Calu3 (cell line): ENCODE measurements around the gene TNNI3K. TPM values are rescaled to one million over a fixed set of nuclear protein-coding genes. Genes with fewer than 3 reads are reported as not detected.

Experiments
- BruUV-seq: library from RNA; stranded (reverse); fragments of 400-500 nt; replicated peaks from 2 replicates; lab custom pipeline; 2021; lab: Mats Ljungman, UMichigan
- CTCF ChIA-PET: fragments of 300-600 bp; sonication (Branson Sonifier 250); formaldehyde crosslinking; loops from one replicate; lab custom pipeline; 2022; ENCODE audit warnings: antibody characterized with exemption; lab: Charles Lee
- DNase-seq: peaks from one replicate; pipeline ENCODE4 v3.0.0; 2022
- H3K27ac Mint-ChIP-seq: one replicate; pipeline ENCODE4 v1.8.0; 2022; ENCODE audit warnings: mixed read lengths; ENCODE audit not compliant: unreplicated experiment
- H3K27me3 Mint-ChIP-seq: one replicate; pipeline ENCODE4 v1.8.0; 2022; ENCODE audit warnings: mixed read lengths; ENCODE audit not compliant: unreplicated experiment
- H3K36me3 Mint-ChIP-seq: one replicate; pipeline ENCODE4 v1.8.0; 2022; ENCODE audit warnings: mild to moderate bottlenecking, moderate library complexity, mixed read lengths; ENCODE audit not compliant: insufficient read depth, unreplicated experiment
- H3K4me1 Mint-ChIP-seq: one replicate; pipeline ENCODE4 v1.8.0; 2022; ENCODE audit warnings: mild to moderate bottlenecking, low read depth, mixed read lengths; ENCODE audit not compliant: unreplicated experiment
- H3K4me3 Mint-ChIP-seq: one replicate; pipeline ENCODE4 v1.8.0; 2022; ENCODE audit warnings: mild to moderate bottlenecking, low read depth, moderate library complexity, mixed read lengths; ENCODE audit not compliant: unreplicated experiment
- H3K9me3 Mint-ChIP-seq: one replicate; pipeline ENCODE4 v1.8.0; 2022; ENCODE audit warnings: low read depth, mixed read lengths; ENCODE audit not compliant: unreplicated experiment
- intact Hi-C: fragments of 100-400 bp; cut with micrococcal nuclease; formaldehyde crosslinking; loops from one replicate; pipeline ENCODE4 v1.10.0; 2022; ENCODE audit not compliant: unreplicated experiment
- total RNA-seq: library from RNA; stranded (reverse); gene quantifications from 2 replicates; pipeline ENCODE4 v1.2.3, GENCODE V29; 2022
- TF ChIP-seq, protein P1 (sequence below): fragments of 200-600 bp; IDR thresholded peaks from one replicate; pipeline ENCODE4 v1.8.0; 2022; ENCODE audit warnings: antibody characterized with exemption; ENCODE audit not compliant: unreplicated experiment

Gene TNNI3K
- total RNA-seq, 1 experiment from 2014 or later = not detected

- no peak for DNase-seq
- no peak overlapping the region for H3K27ac Mint-ChIP-seq
- no peaks in the 10 kb centered on the region for H3K36me3 Mint-ChIP-seq
- no peaks in the 10 kb centered on the region for H3K27me3 Mint-ChIP-seq
- TF ChIP-seq, protein P1, sequence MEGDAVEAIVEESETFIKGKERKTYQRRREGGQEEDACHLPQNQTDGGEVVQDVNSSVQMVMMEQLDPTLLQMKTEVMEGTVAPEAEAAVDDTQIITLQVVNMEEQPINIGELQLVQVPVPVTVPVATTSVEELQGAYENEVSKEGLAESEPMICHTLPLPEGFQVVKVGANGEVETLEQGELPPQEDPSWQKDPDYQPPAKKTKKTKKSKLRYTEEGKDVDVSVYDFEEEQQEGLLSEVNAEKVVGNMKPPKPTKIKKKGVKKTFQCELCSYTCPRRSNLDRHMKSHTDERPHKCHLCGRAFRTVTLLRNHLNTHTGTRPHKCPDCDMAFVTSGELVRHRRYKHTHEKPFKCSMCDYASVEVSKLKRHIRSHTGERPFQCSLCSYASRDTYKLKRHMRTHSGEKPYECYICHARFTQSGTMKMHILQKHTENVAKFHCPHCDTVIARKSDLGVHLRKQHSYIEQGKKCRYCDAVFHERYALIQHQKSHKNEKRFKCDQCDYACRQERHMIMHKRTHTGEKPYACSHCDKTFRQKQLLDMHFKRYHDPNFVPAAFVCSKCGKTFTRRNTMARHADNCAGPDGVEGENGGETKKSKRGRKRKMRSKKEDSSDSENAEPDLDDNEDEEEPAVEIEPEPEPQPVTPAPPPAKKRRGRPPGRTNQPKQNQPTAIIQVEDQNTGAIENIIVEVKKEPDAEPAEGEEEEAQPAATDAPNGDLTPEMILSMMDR = no peak
- intact Hi-C loops = no loop called here
- peaks cover 6% of the 10 kb centered on the region for H3K4me1 Mint-ChIP-seq
- no TSS peak for BruUV-seq
- H3K4me3 Mint-ChIP-seq = no peak overlapping the region
- H3K9me3 Mint-ChIP-seq = peaks cover 14% of the 10 kb centered on the region
- CTCF ChIA-PET = no interaction called here
These were observed 121.3 kb downstream of the TNNI3K start for GRCh38 chr1:74356493-74356892.

DNA sequence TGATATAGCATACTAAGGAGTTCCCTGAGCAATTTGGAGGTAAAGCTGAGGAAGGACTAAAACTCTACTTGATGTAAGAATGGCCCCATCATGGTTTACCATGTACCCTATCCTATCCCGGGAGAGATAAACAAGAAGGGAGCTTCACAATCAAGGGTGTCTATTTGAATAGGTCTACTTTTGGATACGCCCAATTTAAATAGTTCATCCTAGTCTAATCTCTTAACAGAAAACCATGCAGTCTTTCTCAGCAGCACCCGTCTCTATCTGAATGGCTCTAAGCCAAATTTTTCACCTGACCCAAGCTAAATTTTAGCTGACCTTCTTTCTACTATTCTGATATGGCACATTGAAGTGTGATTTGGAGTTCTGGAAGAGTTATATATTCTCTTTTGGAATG, 122.0 kb downstream of the TNNI3K start:
- intact Hi-C loops = no loop called here
- no peak overlapping the region for H3K27ac Mint-ChIP-seq
- CTCF ChIA-PET = no interaction called here

GRCh38 chr1:74357756-74358155, 122.6 kb downstream of the TNNI3K start:
- TF ChIP-seq, protein P1 = no peak
- no peaks in the 10 kb centered on the region for H3K36me3 Mint-ChIP-seq
- DNase-seq = no peak
- CTCF ChIA-PET = no interaction called here
- intact Hi-C loops = no loop called here
- H3K27ac Mint-ChIP-seq = no peak overlapping the region
- H3K4me1 Mint-ChIP-seq = peaks cover 6% of the 10 kb centered on the region
- no peaks in the 10 kb centered on the region for H3K27me3 Mint-ChIP-seq
- peaks cover 14% of the 10 kb centered on the region for H3K9me3 Mint-ChIP-seq
- BruUV-seq = no TSS peak
- no peak overlapping the region for H3K4me3 Mint-ChIP-seq

More for the DNA sequence above, 122.0 kb downstream of the TNNI3K start:
- TF ChIP-seq, protein P1 = no peak
- peaks cover 6% of the 10 kb centered on the region for H3K4me1 Mint-ChIP-seq
- H3K36me3 Mint-ChIP-seq = no peaks in the 10 kb centered on the region
- BruUV-seq = no TSS peak
- no peak for DNase-seq
- H3K9me3 Mint-ChIP-seq = peaks cover 14% of the 10 kb centered on the region
- H3K27me3 Mint-ChIP-seq = no peaks in the 10 kb centered on the region
- H3K4me3 Mint-ChIP-seq = no peak overlapping the region

DNA sequence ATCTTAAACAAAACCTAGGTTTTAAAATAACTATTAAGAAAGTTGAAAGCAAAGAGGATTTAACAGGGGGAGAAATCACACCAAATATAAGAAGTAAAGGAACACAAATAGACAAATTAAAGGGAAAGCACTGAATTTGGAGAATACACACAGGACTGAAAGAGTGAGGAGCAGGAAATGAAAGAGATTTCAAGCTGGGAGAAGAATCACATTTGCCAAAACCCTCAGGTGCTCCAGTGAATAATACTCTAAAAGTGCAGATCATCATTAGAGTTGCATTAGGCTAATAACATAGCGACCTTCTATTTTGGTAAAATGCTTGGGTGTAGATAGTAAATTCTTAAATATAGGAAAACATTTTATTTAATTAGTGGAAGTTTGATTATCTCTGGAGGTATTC, 127.5 kb downstream of the TNNI3K start:
- no TSS peak for BruUV-seq
- no peak overlapping the region for H3K4me3 Mint-ChIP-seq

More for the DNA sequence above, 127.5 kb downstream of the TNNI3K start:
- H3K27me3 Mint-ChIP-seq = no peaks in the 10 kb centered on the region
- TF ChIP-seq, protein P1 = no peak
- no peak for DNase-seq
- H3K27ac Mint-ChIP-seq = no peak overlapping the region
- CTCF ChIA-PET = no interaction called here
- peaks cover 14% of the 10 kb centered on the region for H3K9me3 Mint-ChIP-seq
- intact Hi-C loops = no loop called here
- H3K36me3 Mint-ChIP-seq = no peaks in the 10 kb centered on the region
- peaks cover under 1% of the 10 kb centered on the region for H3K4me1 Mint-ChIP-seq
